Caco-2 (cell line): Measurements from ENCODE around the gene GSG1. TPM values are rescaled to one million over a fixed set of nuclear protein-coding genes. Genes with fewer than 3 reads are reported as not detected.

Source experiments
- BruUV-seq: library from RNA; stranded (reverse); fragments of 400-500 nt; replicated peaks from 2 replicates; lab custom pipeline; 2021; lab: Mats Ljungman, UMichigan
- CTCF ChIA-PET: fragments of 300-600 bp; sonication (Branson Sonifier 250); formaldehyde crosslinking; loops from one replicate; lab custom pipeline; 2022; ENCODE audit warnings: antibody characterized with exemption; lab: Charles Lee
- POLR2A ChIA-PET: fragments of 300-600 bp; sonication (Branson Sonifier 250); formaldehyde crosslinking; loops from one replicate; lab custom pipeline; 2022; ENCODE audit warnings: antibody characterized with exemption; lab: Charles Lee
- DNase-seq, 2 experiments: peaks; one replicate each; pipeline versions ENCODE4 v3.0.0 to v3.0.0-alpha.2; 2020 to 2022
- H3K27me3 ChIP-seq: replicated peaks from 2 replicates; pipeline ENCODE4 v1.6.0; 2011; ENCODE audit warnings: low read length; ENCODE audit not compliant: control insufficient read depth, insufficient read depth
- H3K36me3 ChIP-seq: 2 replicates; pipeline ENCODE4 v1.5.1; 2011; ENCODE audit warnings: low read length; ENCODE audit not compliant: control insufficient read depth, insufficient read depth
- H3K4me1 ChIP-seq: fragments of 250-450 bp; sonication (Bioruptor Pico); 2 replicates; pipeline ENCODE4 v1.5.1; 2020; ENCODE audit warnings: mild to moderate bottlenecking
- H3K4me3 ChIP-seq: 2 replicates; pipeline ENCODE4 v1.5.1; 2011; ENCODE audit warnings: low read depth, mild to moderate bottlenecking, control low read depth, low read length
- H3K9me3 ChIP-seq: fragments of 250-450 bp; sonication (Bioruptor Pico); 2 replicates; pipeline ENCODE4 v1.5.1; 2020; ENCODE audit warnings: mild to moderate bottlenecking, moderate library complexity
- H3K27ac Mint-ChIP-seq: one replicate; pipeline ENCODE4 v1.8.0; 2022; ENCODE audit warnings: mixed read lengths; ENCODE audit not compliant: unreplicated experiment
- H3K27me3 Mint-ChIP-seq: one replicate; pipeline ENCODE4 v1.8.0; 2022; ENCODE audit warnings: mixed read lengths; ENCODE audit not compliant: insufficient read depth, unreplicated experiment
- H3K36me3 Mint-ChIP-seq: one replicate; pipeline ENCODE4 v1.8.0; 2022; ENCODE audit warnings: mild to moderate bottlenecking, mixed read lengths; ENCODE audit not compliant: insufficient read depth, unreplicated experiment
- H3K4me1 Mint-ChIP-seq: one replicate; pipeline ENCODE4 v1.8.0; 2022; ENCODE audit warnings: low read depth, mixed read lengths; ENCODE audit not compliant: unreplicated experiment
- H3K4me3 Mint-ChIP-seq: one replicate; pipeline ENCODE4 v1.8.0; 2022; ENCODE audit warnings: mild to moderate bottlenecking, moderate library complexity, mixed read lengths; ENCODE audit not compliant: unreplicated experiment
- H3K9me3 Mint-ChIP-seq: one replicate; pipeline ENCODE4 v1.8.0; 2022; ENCODE audit warnings: mixed read lengths; ENCODE audit not compliant: unreplicated experiment
- intact Hi-C: fragments of 100-400 bp; cut with micrococcal nuclease; formaldehyde crosslinking; loops from one replicate; pipeline ENCODE4 v1.10.0; 2022; ENCODE audit not compliant: unreplicated experiment
- total RNA-seq: library from RNA; stranded (reverse); gene quantifications from 2 replicates; pipeline ENCODE4 v1.2.3, GENCODE V29; 2022
- TF ChIP-seq, protein P1 (sequence below), 2 experiments: fragments of 200-600 bp in 1 of 2; IDR thresholded peaks; 1 replicate in 1 of 2; 2 replicates in 1 of 2; pipeline versions ENCODE4 v1.5.1 to v1.8.0; 2011 to 2022; ENCODE audit warnings: antibody characterized with exemption in 1 of 2, control low read depth in 1 of 2, inconsistent platforms in 1 of 2, low read depth in 1 of 2, low read length in 1 of 2, mild to moderate bottlenecking in 1 of 2, moderate library complexity in 1 of 2; ENCODE audit not compliant: insufficient read depth in 1 of 2, severe bottlenecking in 1 of 2, unreplicated experiment in 1 of 2

GSG1 gene
- total RNA-seq, 1 experiment from 2014 or later, result not detected

DNA sequence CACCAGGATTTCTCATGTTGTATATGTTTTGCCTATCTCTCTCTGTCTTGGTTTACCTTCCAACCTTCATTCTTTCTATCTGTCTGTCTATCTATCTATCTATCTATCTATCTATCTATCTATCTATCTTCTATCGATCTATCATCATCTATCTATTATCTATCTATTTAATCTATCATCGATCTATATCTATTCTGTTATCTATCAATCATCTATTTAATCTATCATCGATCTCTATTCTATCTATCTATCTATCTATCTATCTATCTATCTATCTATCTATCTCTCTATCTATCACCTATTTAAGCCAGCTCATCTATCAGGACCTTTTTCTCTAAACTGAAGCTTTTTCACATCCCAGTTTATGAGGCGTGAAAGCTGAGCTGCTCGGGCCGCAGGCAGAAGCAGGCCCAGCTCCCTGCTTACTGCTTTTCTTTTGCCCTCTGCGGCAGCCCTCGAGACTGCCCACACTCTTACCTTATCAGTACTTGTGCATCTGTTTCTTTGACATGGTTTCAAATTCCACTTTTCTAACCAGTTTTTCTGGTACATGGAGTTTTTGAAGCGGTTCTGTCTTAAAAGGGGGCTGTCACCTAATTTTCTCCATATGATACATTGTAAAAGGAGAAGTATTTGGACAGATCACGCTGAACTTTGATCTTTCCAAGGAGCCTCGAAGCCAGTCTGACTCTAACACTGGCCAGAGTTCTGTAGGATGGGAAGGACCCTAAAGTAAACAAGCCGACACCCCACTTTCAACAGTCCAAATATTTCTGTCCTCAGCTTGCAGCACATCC is 44.4 kb upstream of the GSG1 start:
- CTCF ChIA-PET, result interaction anchor here (0.6 to 1.7 kb wide), 3 partner anchors 8 to 224 kb away, joined by 3 to 4 read pairs (median 4); no protein-coding TSS in a partner anchor
- H3K36me3 Mint-ChIP-seq, result no peaks in the 10 kb centered on the region
- no peak overlapping the region for H3K4me3 ChIP-seq
- H3K27me3 ChIP-seq, result no peaks in the 10 kb centered on the region
- peak overlapping the region; percentile 29 for H3K27ac Mint-ChIP-seq
- H3K4me1 Mint-ChIP-seq, result peaks cover 45% of the 10 kb centered on the region
- intact Hi-C loops, result loop anchor here (1.0 to 2.0 kb wide), 5 partner anchors 13 to 60 kb away; no protein-coding TSS in a partner anchor
- peaks cover 50% of the 10 kb centered on the region for H3K4me1 ChIP-seq
- no peaks in the 10 kb centered on the region for H3K36me3 ChIP-seq
- TF ChIP-seq, protein P1, sequence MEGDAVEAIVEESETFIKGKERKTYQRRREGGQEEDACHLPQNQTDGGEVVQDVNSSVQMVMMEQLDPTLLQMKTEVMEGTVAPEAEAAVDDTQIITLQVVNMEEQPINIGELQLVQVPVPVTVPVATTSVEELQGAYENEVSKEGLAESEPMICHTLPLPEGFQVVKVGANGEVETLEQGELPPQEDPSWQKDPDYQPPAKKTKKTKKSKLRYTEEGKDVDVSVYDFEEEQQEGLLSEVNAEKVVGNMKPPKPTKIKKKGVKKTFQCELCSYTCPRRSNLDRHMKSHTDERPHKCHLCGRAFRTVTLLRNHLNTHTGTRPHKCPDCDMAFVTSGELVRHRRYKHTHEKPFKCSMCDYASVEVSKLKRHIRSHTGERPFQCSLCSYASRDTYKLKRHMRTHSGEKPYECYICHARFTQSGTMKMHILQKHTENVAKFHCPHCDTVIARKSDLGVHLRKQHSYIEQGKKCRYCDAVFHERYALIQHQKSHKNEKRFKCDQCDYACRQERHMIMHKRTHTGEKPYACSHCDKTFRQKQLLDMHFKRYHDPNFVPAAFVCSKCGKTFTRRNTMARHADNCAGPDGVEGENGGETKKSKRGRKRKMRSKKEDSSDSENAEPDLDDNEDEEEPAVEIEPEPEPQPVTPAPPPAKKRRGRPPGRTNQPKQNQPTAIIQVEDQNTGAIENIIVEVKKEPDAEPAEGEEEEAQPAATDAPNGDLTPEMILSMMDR (IDR thresholded peaks at IDR 0.05; ENCODE audit: insufficient read depth in 1 of 2, low read depth in 1 of 2, low read length in 1 of 2, severe bottlenecking in 1 of 2, unreplicated experiment in 1 of 2), result no peak
- H3K4me3 Mint-ChIP-seq, result peak overlapping the region; percentile 37
- no peaks in the 10 kb centered on the region for H3K9me3 ChIP-seq
- DNase-seq, result peak; percentile 78 to 79
- POLR2A ChIA-PET, result interaction anchor here (0.6 to 0.9 kb wide), 2 partner anchors 46 to 104 kb away, joined by 5 to 6 read pairs; no protein-coding TSS in a partner anchor
- BruUV-seq, result TSS peak; percentile 74
- H3K9me3 Mint-ChIP-seq, result no peaks in the 10 kb centered on the region
- H3K27me3 Mint-ChIP-seq, result no peaks in the 10 kb centered on the region

DNA sequence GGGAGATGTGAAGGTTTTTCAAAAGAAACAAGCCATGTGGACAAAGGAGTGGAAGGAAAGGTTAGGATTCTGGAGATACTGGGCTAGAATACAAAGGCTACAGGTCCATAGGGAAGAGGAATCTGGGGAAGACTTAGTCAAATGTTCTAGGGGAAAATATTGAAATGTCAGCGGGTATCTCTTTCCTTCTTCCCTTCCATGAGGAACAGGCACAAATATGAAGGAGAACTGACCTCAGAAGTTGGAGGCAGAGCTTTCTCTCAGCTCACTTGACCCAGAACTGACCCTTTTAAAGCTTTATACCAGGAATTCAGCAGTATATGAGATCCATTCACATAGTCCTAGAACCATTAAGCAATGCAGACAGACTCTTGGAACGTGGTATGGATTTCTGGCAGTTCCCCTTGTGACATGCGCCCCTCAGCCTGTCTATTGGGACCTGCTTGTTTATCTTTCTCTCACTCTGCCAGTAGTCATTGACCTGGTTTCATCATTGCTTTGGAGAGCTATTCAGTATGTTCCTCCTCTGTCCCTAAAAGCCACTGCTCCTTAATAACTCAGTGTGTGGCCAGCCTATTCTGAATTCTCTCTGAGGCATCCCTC is 43.0 kb upstream of the GSG1 start:
- Histone ChIP-seq H3K36me3 (no peaks in the 10 kb centered on the region), H3K9me3 (no peaks in the 10 kb centered on the region), H3K4me1 (peaks cover 50% of the 10 kb centered on the region), H3K27me3 (no peaks in the 10 kb centered on the region), H3K4me3 (no peak overlapping the region)
- intact Hi-C loops, result no loop called here
- ChIA-PET POLR2A (no interaction called here), CTCF (no interaction called here)
- BruUV-seq, result no TSS peak
- Mint-ChIP-seq H3K27me3 (no peaks in the 10 kb centered on the region), H3K9me3 (no peaks in the 10 kb centered on the region), H3K36me3 (no peaks in the 10 kb centered on the region), H3K4me1 (peaks cover 45% of the 10 kb centered on the region), H3K4me3 (no peak overlapping the region), H3K27ac (peak overlapping the region; percentile 33)
- TF ChIP-seq, protein P1 (IDR thresholded peaks at IDR 0.05; ENCODE audit: insufficient read depth in 1 of 2, low read depth in 1 of 2, low read length in 1 of 2, severe bottlenecking in 1 of 2, unreplicated experiment in 1 of 2), result no peak
- no peak for DNase-seq

DNA sequence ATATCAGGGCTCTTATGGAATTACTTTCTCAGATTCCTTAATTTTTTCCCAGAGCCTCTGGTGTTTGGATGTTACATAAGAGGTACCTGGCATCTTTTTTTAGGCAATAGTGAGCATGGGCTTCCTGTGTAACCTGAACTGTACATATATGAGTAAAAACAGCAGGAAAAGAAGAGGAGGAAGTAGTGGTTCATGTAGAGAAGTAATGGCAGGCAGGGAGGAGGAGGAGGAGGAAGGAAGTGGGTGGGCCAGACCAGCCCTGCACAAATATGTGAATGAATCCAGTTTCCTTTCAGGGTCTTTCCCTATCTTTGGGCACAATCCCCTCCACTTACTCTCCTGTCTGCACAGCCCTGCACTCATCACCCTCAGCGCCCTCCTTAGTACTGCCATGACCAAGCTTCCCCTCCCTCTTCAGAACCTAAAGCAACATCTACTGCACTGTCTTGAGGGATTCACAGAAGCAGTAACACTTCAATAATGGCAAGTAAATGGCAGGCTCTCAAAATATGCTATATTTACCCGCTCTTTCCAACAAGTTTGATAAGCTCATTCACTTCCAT is 40.9 kb upstream of the GSG1 start:
- Histone ChIP-seq H3K36me3 (no peaks in the 10 kb centered on the region), H3K9me3 (no peaks in the 10 kb centered on the region), H3K4me3 (no peak overlapping the region), H3K4me1 (peaks cover 46% of the 10 kb centered on the region), H3K27me3 (no peaks in the 10 kb centered on the region)
- no peak for DNase-seq
- no TSS peak for BruUV-seq
- ChIA-PET CTCF (interaction anchor here (1.3 kb wide), 1 partner anchor 12 kb away, joined by 4 read pairs; no protein-coding TSS in a partner anchor), POLR2A (no interaction called here)
- H3K4me1 Mint-ChIP-seq, result peaks cover 45% of the 10 kb centered on the region
- H3K9me3 Mint-ChIP-seq, result no peaks in the 10 kb centered on the region
- H3K27me3 Mint-ChIP-seq, result no peaks in the 10 kb centered on the region
- H3K27ac Mint-ChIP-seq, result peak overlapping the region; percentile 10
- H3K36me3 Mint-ChIP-seq, result no peaks in the 10 kb centered on the region
- TF ChIP-seq, protein P1 (IDR thresholded peaks at IDR 0.05; ENCODE audit: insufficient read depth in 1 of 2, low read depth in 1 of 2, low read length in 1 of 2, severe bottlenecking in 1 of 2, unreplicated experiment in 1 of 2), result no peak
- intact Hi-C loops, result no loop called here
- H3K4me3 Mint-ChIP-seq, result no peak overlapping the region
